HS-27A (cell line): ENCODE data around the gene KIT.
A peak's percentile ranks its signal among the peaks of the same experiment; 100 is the strongest.

Experiments
- DNase-seq: peaks from one replicate; pipeline ENCODE4 v3.0.0-alpha.2; 2012; ENCODE audit warnings: low read depth, missing footprints

The KIT gene

GRCh38 chr4:54745031-54745770 is 87.4 kb downstream of the KIT start:
- DNase-seq: no peak

- no peak for DNase-seq
Observed at GRCh38 chr4:54746218-54746617, 88.5 kb downstream of the KIT start.

GRCh38 chr4:54750341-54750740 is 92.6 kb downstream of the KIT start:
- DNase-seq: no peak

- no peak for DNase-seq
Observed at GRCh38 chr4:54754394-54754793, 96.6 kb downstream of the KIT start.

- no peak for DNase-seq
Observed at GRCh38 chr4:54764476-54764875, 106.7 kb downstream of the KIT start.

GRCh38 chr4:54767376-54767775 is 109.6 kb downstream of the KIT start:
- DNase-seq: peak; percentile 48

- no peak for DNase-seq
Observed at GRCh38 chr4:54773022-54773421, 115.3 kb downstream of the KIT start.

GRCh38 chr4:54779036-54779435 is 121.3 kb downstream of the KIT start:
- no peak for DNase-seq

GRCh38 chr4:54779476-54780148 is 121.9 kb downstream of the KIT start:
- peak; percentile 19 for DNase-seq

- no peak for DNase-seq
Observed at GRCh38 chr4:54780149-54780495, 122.4 kb downstream of the KIT start.

- DNase-seq: no peak
Observed at GRCh38 chr4:54781756-54782155, 124.0 kb downstream of the KIT start.

GRCh38 chr4:54783402-54784110 is 125.8 kb downstream of the KIT start:
- DNase-seq: no peak

GRCh38 chr4:54784161-54784671 is 126.5 kb downstream of the KIT start:
- no peak for DNase-seq
